ENCODE data around the gene CENPL.
A peak's percentile ranks its signal among the peaks of the same experiment; 100 is the strongest.
"Not testable (repeated sequence)": the region's sequence is repeated elsewhere in the genome, so short reads cannot be mapped to it uniquely, and the experiment has no call there.

Gene CENPL

DNA sequence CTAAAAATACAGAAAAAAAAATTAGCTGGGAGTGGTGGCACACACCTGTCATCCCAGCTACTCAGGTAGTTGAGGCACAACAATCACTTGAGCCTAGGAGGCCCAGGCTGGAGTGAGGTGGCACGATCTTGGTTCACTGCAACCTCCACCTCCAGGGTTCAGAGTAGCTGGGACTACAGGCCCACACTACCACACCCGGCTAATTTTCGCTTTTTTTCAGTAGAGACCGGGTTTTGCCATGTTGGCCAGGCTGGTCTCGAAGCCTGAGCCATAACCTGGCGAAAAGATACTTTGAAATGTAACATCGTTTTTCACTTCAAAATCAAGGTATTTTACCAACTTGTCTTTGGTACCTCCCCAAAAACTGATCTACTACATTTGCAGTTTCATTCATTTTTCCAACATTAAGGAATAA is 37.1 kb upstream of the CENPL start:
- H3K4me1 ChIP-seq (ENCODE audit: control insufficient read depth in 2 of 2, insufficient read depth in 1 of 2, low read depth in 1 of 2, low read length in 2 of 2): peaks cover 4 to 8% of the 10 kb centered on the region in 2 donors
- H3K9ac ChIP-seq (ENCODE audit: low read depth, low read length, poor library complexity): no peak overlapping the region
- no peak overlapping the region for H2BK12ac ChIP-seq (ENCODE audit: low read length)
- H3K4me3 ChIP-seq (ENCODE audit: low read length in 2 of 2): no peak overlapping the region
- H3K4ac ChIP-seq (ENCODE audit: low read length): no peak overlapping the region
- DNase-seq (ENCODE audit: low spot score): no peak
- no peak overlapping the region for H4K91ac ChIP-seq (ENCODE audit: low read depth, low read length, poor library complexity)
- no peak overlapping the region for H3K4me2 ChIP-seq (ENCODE audit: insufficient read depth, low read length, poor library complexity, severe bottlenecking)
- no peaks in the 10 kb centered on the region for H3K27me3 ChIP-seq (ENCODE audit: control insufficient read depth in 3 of 3, insufficient read depth in 3 of 3, low read depth in 1 of 3, low read length in 3 of 3)
- H3K36me3 ChIP-seq (replicated peaks in 1 of 2; ENCODE audit: control insufficient read depth in 2 of 2, insufficient read depth in 2 of 2, low read length in 2 of 2): peaks cover 18 to 91% of the 10 kb centered on the region in 2 donors
- WGBS, 2 donors (ENCODE audit: extremely low coverage in 2 of 2, insufficient read length in 2 of 2, insufficient replicate concordance in 1 of 2): no CpG with 5 or more reads among the region's 7 CpGs
- H3K18ac ChIP-seq (ENCODE audit: low read length): no peak overlapping the region
- no peak overlapping the region for H2BK15ac ChIP-seq (ENCODE audit: low read length)
- H3K14ac ChIP-seq (ENCODE audit: low read length): no peak overlapping the region
- no peaks in the 10 kb centered on the region for H3K9me3 ChIP-seq (replicated peaks in 1 of 2; ENCODE audit: control insufficient read depth in 2 of 2, insufficient read depth in 1 of 2, low read depth in 1 of 2, low read length in 2 of 2)
- H4K8ac ChIP-seq (ENCODE audit: low read depth, low read length): no peak overlapping the region
- no peaks in the 10 kb centered on the region for H3K79me1 ChIP-seq (ENCODE audit: low read depth, low read length)
- H3K27ac ChIP-seq (replicated peaks; ENCODE audit: low read length): no peak overlapping the region
- H2AK5ac ChIP-seq (ENCODE audit: low read depth, low read length): no peak overlapping the region
- peak overlapping the region; percentile 74 for H3K23ac ChIP-seq (ENCODE audit: low read depth, low read length, poor library complexity)
- H2BK5ac ChIP-seq (ENCODE audit: low read length): no peak overlapping the region
- H2BK120ac ChIP-seq (ENCODE audit: low read depth, low read length): no peak overlapping the region
- H2AFZ ChIP-seq (ENCODE audit: low read length): no peak overlapping the region

DNA sequence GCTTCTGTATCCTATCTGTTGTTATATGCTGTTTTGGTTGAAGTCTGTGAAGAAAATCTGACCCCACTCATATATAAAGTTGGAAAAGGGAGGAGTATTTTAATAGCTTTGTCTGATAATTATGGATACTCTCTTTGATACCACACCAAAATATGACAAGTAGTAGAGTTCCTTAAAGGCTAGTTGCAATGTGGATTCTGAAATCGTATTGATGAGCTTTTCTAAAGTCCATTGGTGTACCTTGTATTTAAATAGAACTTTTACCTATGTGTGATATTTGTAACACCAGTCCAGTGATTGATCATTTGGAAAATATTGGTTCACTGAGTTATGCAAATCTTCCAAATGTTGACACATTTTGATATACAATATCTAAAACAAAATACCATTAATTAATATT is 35.4 kb upstream of the CENPL start:
- DNase-seq (ENCODE audit: low spot score): no peak

DNA sequence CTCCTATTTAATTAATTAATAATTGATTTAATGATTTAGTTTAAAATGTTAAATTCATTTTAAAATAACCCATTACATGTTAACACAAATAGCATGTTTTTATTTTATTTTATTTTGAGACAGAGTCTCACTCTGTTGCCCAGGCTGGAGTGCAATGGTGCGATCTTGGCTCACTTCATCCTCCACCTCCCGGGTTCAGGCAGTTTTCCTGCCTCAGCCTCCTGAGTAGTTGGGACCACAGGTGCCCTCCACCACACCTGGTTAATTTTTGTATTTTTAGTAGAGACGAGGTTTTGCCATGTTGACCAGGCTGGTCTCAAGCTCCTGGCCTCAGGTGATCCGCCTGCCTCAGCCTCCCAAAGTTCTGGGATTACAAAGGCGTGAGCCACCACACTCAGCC is 34.9 kb upstream of the CENPL start:
- not testable (repeated sequence) for H2BK5ac ChIP-seq (ENCODE audit: low read length); H2BK15ac ChIP-seq (ENCODE audit: low read length); H3K27ac ChIP-seq (replicated peaks; ENCODE audit: low read length); H3K27me3 ChIP-seq (ENCODE audit: control insufficient read depth in 3 of 3, insufficient read depth in 3 of 3, low read depth in 1 of 3, low read length in 3 of 3); DNase-seq (ENCODE audit: low spot score); H3K4me2 ChIP-seq (ENCODE audit: insufficient read depth, low read length, poor library complexity, severe bottlenecking); H3K14ac ChIP-seq (ENCODE audit: low read length); H2AK5ac ChIP-seq (ENCODE audit: low read depth, low read length); H4K91ac ChIP-seq (ENCODE audit: low read depth, low read length, poor library complexity); H2BK120ac ChIP-seq (ENCODE audit: low read depth, low read length); H3K4ac ChIP-seq (ENCODE audit: low read length); H3K9ac ChIP-seq (ENCODE audit: low read depth, low read length, poor library complexity); H4K8ac ChIP-seq (ENCODE audit: low read depth, low read length); H2BK12ac ChIP-seq (ENCODE audit: low read length); H3K9me3 ChIP-seq (replicated peaks in 1 of 2; ENCODE audit: control insufficient read depth in 2 of 2, insufficient read depth in 1 of 2, low read depth in 1 of 2, low read length in 2 of 2); H3K23ac ChIP-seq (ENCODE audit: low read depth, low read length, poor library complexity); H3K4me3 ChIP-seq (ENCODE audit: low read length in 2 of 2); H3K79me1 ChIP-seq (ENCODE audit: low read depth, low read length); H3K18ac ChIP-seq (ENCODE audit: low read length); H3K4me1 ChIP-seq (ENCODE audit: control insufficient read depth in 2 of 2, insufficient read depth in 1 of 2, low read depth in 1 of 2, low read length in 2 of 2); H2AFZ ChIP-seq (ENCODE audit: low read length)
- H3K36me3 ChIP-seq (replicated peaks in 1 of 2; ENCODE audit: control insufficient read depth in 2 of 2, insufficient read depth in 2 of 2, low read length in 2 of 2): peaks cover 12 to 91% of the 10 kb centered on the region in 2 donors
- no CpG with 5 or more reads among the region's 5 CpGs for WGBS, 2 donors (ENCODE audit: extremely low coverage in 2 of 2, insufficient read length in 2 of 2, insufficient replicate concordance in 1 of 2)

More for the DNA sequence above, 35.4 kb upstream of the CENPL start:
- no peak overlapping the region for H4K91ac ChIP-seq (ENCODE audit: low read depth, low read length, poor library complexity)
- no peaks in the 10 kb centered on the region for H3K9me3 ChIP-seq (replicated peaks in 1 of 2; ENCODE audit: control insufficient read depth in 2 of 2, insufficient read depth in 1 of 2, low read depth in 1 of 2, low read length in 2 of 2)
- no peak overlapping the region for H3K18ac ChIP-seq (ENCODE audit: low read length)
- peaks cover 16 to 91% of the 10 kb centered on the region in 2 donors for H3K36me3 ChIP-seq (replicated peaks in 1 of 2; ENCODE audit: control insufficient read depth in 2 of 2, insufficient read depth in 2 of 2, low read length in 2 of 2)
- no CpG with 5 or more reads among the region's 1 CpG for whole genome bisulfite sequencing, 2 donors (ENCODE audit: extremely low coverage in 2 of 2, insufficient read length in 2 of 2, insufficient replicate concordance in 1 of 2)
- H2BK5ac ChIP-seq (ENCODE audit: low read length): no peak overlapping the region
- no peaks in the 10 kb centered on the region for H3K27me3 ChIP-seq (ENCODE audit: control insufficient read depth in 3 of 3, insufficient read depth in 3 of 3, low read depth in 1 of 3, low read length in 3 of 3)
- no peak overlapping the region for H2BK12ac ChIP-seq (ENCODE audit: low read length)
- no peak overlapping the region for H3K14ac ChIP-seq (ENCODE audit: low read length)
- no peak overlapping the region for H2AFZ ChIP-seq (ENCODE audit: low read length)
- H2BK15ac ChIP-seq (ENCODE audit: low read length): no peak overlapping the region
- H2BK120ac ChIP-seq (ENCODE audit: low read depth, low read length): no peak overlapping the region
- no peak overlapping the region for H3K23ac ChIP-seq (ENCODE audit: low read depth, low read length, poor library complexity)
- H3K27ac ChIP-seq (replicated peaks; ENCODE audit: low read length): no peak overlapping the region
- H4K8ac ChIP-seq (ENCODE audit: low read depth, low read length): no peak overlapping the region
- no peak overlapping the region for H3K4me2 ChIP-seq (ENCODE audit: insufficient read depth, low read length, poor library complexity, severe bottlenecking)
- H3K4me1 ChIP-seq (ENCODE audit: control insufficient read depth in 2 of 2, insufficient read depth in 1 of 2, low read depth in 1 of 2, low read length in 2 of 2): peaks cover 0 to 2% of the 10 kb centered on the region in 2 donors
- no peaks in the 10 kb centered on the region for H3K79me1 ChIP-seq (ENCODE audit: low read depth, low read length)
- H3K4me3 ChIP-seq (ENCODE audit: low read length in 2 of 2): no peak overlapping the region
- no peak overlapping the region for H2AK5ac ChIP-seq (ENCODE audit: low read depth, low read length)
- no peak overlapping the region for H3K4ac ChIP-seq (ENCODE audit: low read length)
- H3K9ac ChIP-seq (ENCODE audit: low read depth, low read length, poor library complexity): no peak overlapping the region

DNA sequence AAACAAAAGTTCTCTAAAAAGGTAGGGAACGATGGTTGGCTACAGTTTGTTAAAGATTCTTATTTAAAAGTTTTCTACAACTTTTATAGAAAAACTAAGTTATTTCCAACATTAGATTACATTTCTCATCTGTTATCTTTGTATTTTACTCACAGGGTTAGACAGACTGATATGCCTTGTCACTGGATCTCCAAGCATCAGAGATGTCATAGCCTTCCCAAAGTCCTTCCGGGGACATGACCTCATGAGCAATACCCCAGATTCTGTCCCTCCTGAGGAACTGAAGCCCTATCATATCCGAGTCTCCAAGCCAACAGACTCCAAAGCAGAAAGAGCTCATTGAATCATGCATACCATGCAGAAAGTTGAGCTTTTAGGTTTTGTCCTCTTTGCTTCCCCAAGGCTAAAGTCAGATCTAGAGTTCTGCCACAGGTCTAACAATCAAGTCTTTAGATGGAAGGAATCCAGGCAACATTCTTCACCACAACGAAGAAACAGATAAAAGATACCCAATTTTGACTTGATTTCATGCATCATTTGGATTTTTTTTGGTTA is 32.8 kb upstream of the CENPL start:
- H3K9me3 ChIP-seq (replicated peaks in 1 of 2; ENCODE audit: control insufficient read depth in 2 of 2, insufficient read depth in 1 of 2, low read depth in 1 of 2, low read length in 2 of 2): no peaks in the 10 kb centered on the region
- no peak overlapping the region for H3K23ac ChIP-seq (ENCODE audit: low read depth, low read length, poor library complexity)
- H2BK15ac ChIP-seq (ENCODE audit: low read length): no peak overlapping the region
- H3K18ac ChIP-seq (ENCODE audit: low read length): no peak overlapping the region
- H3K4me2 ChIP-seq (ENCODE audit: insufficient read depth, low read length, poor library complexity, severe bottlenecking): no peak overlapping the region
- no peak overlapping the region for H3K14ac ChIP-seq (ENCODE audit: low read length)
- H2BK120ac ChIP-seq (ENCODE audit: low read depth, low read length): no peak overlapping the region
- H2BK12ac ChIP-seq (ENCODE audit: low read length): no peak overlapping the region
- peaks cover 0 to 8% of the 10 kb centered on the region in 2 donors for H3K4me1 ChIP-seq (ENCODE audit: control insufficient read depth in 2 of 2, insufficient read depth in 1 of 2, low read depth in 1 of 2, low read length in 2 of 2)
- H4K91ac ChIP-seq (ENCODE audit: low read depth, low read length, poor library complexity): no peak overlapping the region
- no peak for DNase-seq (ENCODE audit: low spot score)
- H3K79me1 ChIP-seq (ENCODE audit: low read depth, low read length): no peaks in the 10 kb centered on the region
- no peak overlapping the region for H2AFZ ChIP-seq (ENCODE audit: low read length)
- no CpG with 5 or more reads among the region's 4 CpGs for WGBS, 2 donors (ENCODE audit: extremely low coverage in 2 of 2, insufficient read length in 2 of 2, insufficient replicate concordance in 1 of 2)
- no peaks in the 10 kb centered on the region for H3K27me3 ChIP-seq (ENCODE audit: control insufficient read depth in 3 of 3, insufficient read depth in 3 of 3, low read depth in 1 of 3, low read length in 3 of 3)
- H3K9ac ChIP-seq (ENCODE audit: low read depth, low read length, poor library complexity): no peak overlapping the region
- H4K8ac ChIP-seq (ENCODE audit: low read depth, low read length): no peak overlapping the region
- H3K27ac ChIP-seq (replicated peaks; ENCODE audit: low read length): no peak overlapping the region
- no peak overlapping the region for H2BK5ac ChIP-seq (ENCODE audit: low read length)
- no peak overlapping the region for H3K4me3 ChIP-seq (ENCODE audit: low read length in 2 of 2)
- H2AK5ac ChIP-seq (ENCODE audit: low read depth, low read length): no peak overlapping the region
- H3K4ac ChIP-seq (ENCODE audit: low read length): no peak overlapping the region
- H3K36me3 ChIP-seq (replicated peaks in 1 of 2; ENCODE audit: control insufficient read depth in 2 of 2, insufficient read depth in 2 of 2, low read length in 2 of 2): peaks cover 10 to 91% of the 10 kb centered on the region in 2 donors
